NB4 (cell line): ENCODE results near the gene STIM2.

ENCODE experiments used
- MYC ChIP-seq: IDR thresholded peaks from 2 replicates; pipeline ENCODE4 v1.6.1; 2011; ENCODE audit warnings: low read depth, low read length
- POLR2A ChIP-seq: IDR thresholded peaks from 2 replicates; pipeline ENCODE4 v1.6.1; 2011; ENCODE audit warnings: mild to moderate bottlenecking; ENCODE audit not compliant: insufficient read length; ENCODE audit errors: extremely low read depth
- TF ChIP-seq, protein P1 (sequence below): IDR thresholded peaks from one replicate; pipeline ENCODE4 v1.5.1; 2012; ENCODE audit warnings: low read depth, low read length
- TF ChIP-seq, protein P2 (sequence below): IDR thresholded peaks from 2 replicates; pipeline ENCODE4 v1.6.1; 2011; ENCODE audit warnings: low read depth, low read length

DNA sequence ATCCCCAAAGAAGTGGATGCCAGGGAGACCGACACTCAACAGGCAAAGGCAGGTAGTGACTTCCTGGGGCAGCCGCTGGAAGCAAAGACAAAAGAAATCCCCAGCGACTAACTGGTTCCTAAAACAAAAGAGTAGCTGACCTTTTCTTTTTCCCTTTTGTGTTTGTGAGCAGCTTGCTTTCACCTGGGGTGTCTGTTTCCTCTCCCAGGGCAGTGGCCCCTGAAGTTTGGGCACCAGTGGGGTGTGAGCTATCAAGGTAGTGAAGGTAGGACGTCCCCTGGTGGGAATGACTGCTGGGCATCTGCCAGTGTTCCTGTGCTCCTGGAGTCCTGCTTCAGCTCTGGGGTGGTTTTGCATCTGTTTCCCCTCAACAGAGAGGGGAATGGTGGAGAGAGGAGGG is 41.6 kb upstream of the STIM2 start:
- TF ChIP-seq, protein P1, sequence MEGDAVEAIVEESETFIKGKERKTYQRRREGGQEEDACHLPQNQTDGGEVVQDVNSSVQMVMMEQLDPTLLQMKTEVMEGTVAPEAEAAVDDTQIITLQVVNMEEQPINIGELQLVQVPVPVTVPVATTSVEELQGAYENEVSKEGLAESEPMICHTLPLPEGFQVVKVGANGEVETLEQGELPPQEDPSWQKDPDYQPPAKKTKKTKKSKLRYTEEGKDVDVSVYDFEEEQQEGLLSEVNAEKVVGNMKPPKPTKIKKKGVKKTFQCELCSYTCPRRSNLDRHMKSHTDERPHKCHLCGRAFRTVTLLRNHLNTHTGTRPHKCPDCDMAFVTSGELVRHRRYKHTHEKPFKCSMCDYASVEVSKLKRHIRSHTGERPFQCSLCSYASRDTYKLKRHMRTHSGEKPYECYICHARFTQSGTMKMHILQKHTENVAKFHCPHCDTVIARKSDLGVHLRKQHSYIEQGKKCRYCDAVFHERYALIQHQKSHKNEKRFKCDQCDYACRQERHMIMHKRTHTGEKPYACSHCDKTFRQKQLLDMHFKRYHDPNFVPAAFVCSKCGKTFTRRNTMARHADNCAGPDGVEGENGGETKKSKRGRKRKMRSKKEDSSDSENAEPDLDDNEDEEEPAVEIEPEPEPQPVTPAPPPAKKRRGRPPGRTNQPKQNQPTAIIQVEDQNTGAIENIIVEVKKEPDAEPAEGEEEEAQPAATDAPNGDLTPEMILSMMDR = no peak
- TF ChIP-seq POLR2A (no peak), MYC (no peak)
- TF ChIP-seq, protein P2, sequence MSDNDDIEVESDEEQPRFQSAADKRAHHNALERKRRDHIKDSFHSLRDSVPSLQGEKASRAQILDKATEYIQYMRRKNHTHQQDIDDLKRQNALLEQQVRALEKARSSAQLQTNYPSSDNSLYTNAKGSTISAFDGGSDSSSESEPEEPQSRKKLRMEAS = no peak
